Non-pigmented ciliary epithelial cell (primary cell): ENCODE results near the gene SDK1.

Experiments
- DNase-seq: peaks from one replicate; pipeline ENCODE4 v3.0.0-alpha.2; 2010; ENCODE audit warnings: low read depth

The SDK1 gene

GRCh38 chr7:4045450-4045849, 744.4 kb downstream of the SDK1 start:
- DNase-seq, result no peak

DNA sequence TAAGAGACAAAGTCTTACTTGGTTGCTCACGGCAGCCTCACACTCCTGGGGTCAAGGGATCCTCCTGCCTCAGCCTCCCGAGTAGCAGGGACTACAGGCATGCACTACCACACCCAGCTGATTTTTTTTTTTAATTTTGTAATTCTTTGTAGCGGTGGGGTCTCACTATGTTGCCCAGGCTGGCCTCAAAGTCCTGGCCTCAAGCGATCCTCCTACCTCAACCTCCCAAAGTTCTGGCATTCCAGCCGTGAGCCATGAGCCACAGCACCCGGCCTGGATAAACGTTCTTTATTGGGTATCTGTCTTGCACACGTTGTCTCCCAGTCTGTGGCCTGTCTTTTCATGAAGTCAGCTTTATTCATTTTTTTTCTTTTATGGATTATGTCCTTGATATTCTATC, 744.9 kb downstream of the SDK1 start:
- DNase-seq, result no peak

GRCh38 chr7:4048336-4048735, 747.3 kb downstream of the SDK1 start:
- DNase-seq, result no peak

DNA sequence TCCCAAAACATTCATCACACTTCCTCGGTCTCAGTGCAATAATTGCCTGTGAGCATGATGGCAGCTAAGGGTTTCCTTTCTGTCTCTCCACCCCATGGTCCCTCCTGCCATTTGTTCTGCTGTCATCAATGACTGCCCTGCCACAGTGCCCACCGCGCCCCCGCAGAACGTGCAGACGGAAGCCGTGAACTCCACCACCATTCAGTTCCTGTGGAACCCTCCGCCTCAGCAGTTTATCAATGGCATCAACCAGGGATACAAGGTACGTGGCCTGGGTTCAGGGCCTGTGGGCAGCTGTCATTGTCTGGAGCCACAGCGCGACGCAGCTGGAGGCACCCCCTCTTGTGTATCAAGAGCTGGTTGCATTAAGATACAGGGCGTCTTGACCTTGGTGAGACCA, 748.1 kb downstream of the SDK1 start:
- no peak for DNase-seq

- no peak for DNase-seq
Measured at GRCh38 chr7:4050126-4050660, 749.1 kb downstream of the SDK1 start.

GRCh38 chr7:4051696-4052095, 750.6 kb downstream of the SDK1 start:
- DNase-seq, result no peak

GRCh38 chr7:4052130-4052529, 751.1 kb downstream of the SDK1 start:
- DNase-seq, result no peak

- no peak for DNase-seq
Measured at GRCh38 chr7:4054158-4054557, 753.1 kb downstream of the SDK1 start.

DNA sequence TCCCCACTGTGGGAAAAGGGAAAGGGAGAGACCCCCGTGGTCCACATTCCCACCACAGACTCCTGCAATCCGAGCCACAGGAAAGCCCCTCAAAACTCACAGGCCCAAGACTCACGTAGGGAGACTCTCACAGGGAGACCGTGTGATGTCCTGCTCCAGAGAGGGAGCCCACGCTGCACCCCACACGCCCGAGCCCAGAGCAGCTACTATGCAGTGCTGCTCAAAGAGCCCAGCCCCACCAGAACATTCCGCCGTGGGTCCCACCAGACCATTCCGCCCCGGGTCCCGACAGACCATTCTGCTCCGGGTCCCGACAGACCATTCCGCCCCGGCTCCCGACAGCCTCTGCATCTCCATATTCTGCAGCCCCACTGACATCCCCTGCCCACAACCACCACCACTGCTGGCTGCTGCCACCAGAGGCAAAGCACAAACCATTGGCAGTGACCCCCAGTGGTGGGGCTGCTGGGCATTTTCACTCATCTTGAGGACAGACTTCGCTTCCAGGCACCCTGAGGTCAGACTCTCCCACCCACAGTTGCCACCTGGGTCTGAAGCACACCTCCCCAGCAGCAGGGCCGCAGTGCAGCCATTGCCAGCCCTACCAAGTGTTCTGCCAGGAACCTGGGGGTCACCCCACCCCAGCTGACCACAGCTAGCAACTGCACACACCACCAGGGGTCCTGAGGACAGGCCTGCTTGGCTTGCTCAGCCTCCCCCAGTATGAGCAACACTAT, 755.7 kb downstream of the SDK1 start:
- no peak for DNase-seq

- no peak for DNase-seq
Measured at GRCh38 chr7:4057289-4057616, 756.2 kb downstream of the SDK1 start.

DNA sequence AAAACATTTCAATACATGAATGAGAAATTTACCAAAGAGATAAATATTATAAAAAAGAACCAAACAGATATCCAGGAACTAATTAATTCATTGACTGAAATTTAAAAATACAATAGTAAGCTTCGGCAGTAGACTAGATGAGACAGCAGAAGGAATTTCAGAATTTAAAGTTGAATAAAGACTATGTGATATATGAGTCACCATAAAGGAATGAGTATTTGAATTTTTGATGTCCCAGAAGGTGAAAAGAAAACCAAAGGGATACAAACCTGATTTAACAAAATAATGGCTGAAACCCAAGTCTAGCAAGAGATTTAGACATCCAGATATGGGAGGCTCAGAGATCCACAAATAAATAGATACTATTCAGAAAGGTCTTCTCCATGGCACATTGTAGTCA, 757.1 kb downstream of the SDK1 start:
- DNase-seq, result peak; percentile 1

GRCh38 chr7:4065190-4065589, 764.1 kb downstream of the SDK1 start:
- DNase-seq, result no peak

DNA sequence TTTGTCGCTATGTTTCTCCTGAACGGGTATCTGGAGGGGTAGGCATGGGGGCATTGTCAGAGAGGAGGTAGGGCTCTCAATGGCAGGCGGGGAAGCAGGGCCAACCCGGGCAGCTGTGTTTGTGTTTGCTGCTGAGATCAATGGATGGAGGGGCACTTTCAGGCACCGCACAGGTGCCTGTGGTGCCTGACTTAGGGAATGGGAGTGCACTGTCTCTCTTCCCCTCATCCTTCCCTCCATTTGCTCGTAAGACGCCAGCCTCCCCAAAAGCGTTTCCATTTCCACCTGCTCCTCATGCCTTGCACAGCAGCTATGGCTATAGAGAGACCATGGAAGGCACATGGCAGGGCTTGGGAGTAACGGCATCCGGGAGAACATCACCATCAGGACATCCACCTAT, 765.2 kb downstream of the SDK1 start:
- no peak for DNase-seq

GRCh38 chr7:4066626-4067475, 765.8 kb downstream of the SDK1 start:
- no peak for DNase-seq

- DNase-seq, result no peak
Measured at GRCh38 chr7:4067476-4067760, 766.4 kb downstream of the SDK1 start.

DNA sequence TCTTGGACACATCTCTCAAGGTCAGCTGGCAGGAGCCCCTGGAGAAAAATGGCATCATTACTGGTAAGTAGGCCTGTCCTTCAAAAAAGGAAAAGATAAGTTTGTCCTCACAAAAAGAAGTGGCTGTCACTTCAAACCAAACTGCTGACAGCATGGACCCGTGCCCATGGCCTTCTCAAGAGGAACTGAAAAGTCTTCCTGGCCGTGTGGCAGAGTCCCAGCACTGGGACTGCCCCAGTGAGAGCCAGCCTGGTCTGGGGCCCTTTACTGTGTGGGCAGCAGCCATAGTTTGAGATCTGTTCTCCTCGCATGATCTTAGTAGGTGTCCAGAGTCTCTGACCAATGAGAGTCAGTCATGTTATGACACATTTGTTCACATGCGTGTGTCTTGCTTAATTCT, 766.8 kb downstream of the SDK1 start:
- no peak for DNase-seq

- no peak for DNase-seq
Measured at GRCh38 chr7:4068286-4068685, 767.2 kb downstream of the SDK1 start.

GRCh38 chr7:4069268-4070095, 768.4 kb downstream of the SDK1 start:
- DNase-seq, result no peak

- DNase-seq, result no peak
Measured at GRCh38 chr7:4070214-4070613, 769.2 kb downstream of the SDK1 start.

GRCh38 chr7:4071370-4072058, 770.5 kb downstream of the SDK1 start:
- no peak for DNase-seq

GRCh38 chr7:4072161-4072925, 771.3 kb downstream of the SDK1 start:
- no peak for DNase-seq
